ENCODE measurements around the gene KTN1.
A peak's percentile ranks its signal among the peaks of the same experiment; 100 is the strongest.

KTN1 gene

GRCh38 chr14:55574988-55575387, 5.0 kb upstream of the KTN1 start:
- no peak for DNase-seq (ENCODE audit: insufficient read length, low spot score)
- FAIRE-seq = no peak

- DNase-seq (ENCODE audit: insufficient read length, low spot score) (no peak), FAIRE-seq (peak; percentile 39)
Observed at GRCh38 chr14:55577229-55577628, 2.8 kb upstream of the KTN1 start.

DNA sequence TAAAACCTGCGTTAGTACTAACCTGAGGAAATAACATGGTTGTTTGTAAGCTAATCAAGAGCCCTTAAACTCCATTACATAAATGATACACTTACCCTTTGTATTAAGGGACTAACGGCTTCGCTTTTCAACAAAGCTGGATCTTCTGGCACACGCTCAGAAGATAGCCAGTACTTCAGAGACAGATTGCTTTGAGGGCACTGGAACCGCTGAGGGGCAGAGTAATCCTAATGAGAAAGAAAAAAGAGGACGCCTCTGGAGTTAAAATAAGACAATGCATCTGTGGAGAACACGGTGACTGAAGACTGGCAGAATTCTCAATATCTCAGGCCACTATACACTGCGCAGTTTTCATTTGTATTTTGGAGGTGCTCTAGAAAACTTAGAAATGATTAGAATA, 1.5 kb upstream of the KTN1 start:
- FAIRE-seq (peak; percentile 39), DNase-seq (ENCODE audit: insufficient read length, low spot score) (no peak)

GRCh38 chr14:55580470-55581341, 699 bp downstream of the KTN1 start:
- peak; percentile 58 for FAIRE-seq
- peak; percentile 46 for DNase-seq (ENCODE audit: insufficient read length, low spot score)

DNA sequence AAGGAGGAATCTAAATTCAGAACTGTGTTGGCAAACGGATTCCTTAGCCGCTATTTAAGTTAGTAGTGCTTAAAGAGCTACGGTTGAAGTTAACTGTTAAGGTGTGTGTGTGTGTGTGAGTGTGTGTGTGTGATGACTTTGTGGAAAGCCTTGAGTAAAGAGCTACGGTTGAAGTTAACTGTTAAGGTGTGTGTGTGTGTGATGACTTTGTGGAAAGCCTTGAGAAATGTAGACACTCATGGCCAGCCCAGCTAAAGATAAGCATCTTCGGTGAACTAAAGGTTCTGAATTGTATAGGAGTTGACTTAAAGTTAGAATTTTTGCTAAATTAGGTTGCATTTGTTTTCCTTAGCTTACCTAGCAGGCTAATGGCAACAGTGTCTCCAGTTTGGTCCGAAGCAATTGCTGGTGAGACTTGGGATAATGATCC, 1.4 kb downstream of the KTN1 start:
- FAIRE-seq = peak; percentile 81
- no peak for DNase-seq (ENCODE audit: insufficient read length, low spot score)

GRCh38 chr14:55582746-55583145, 2.7 kb downstream of the KTN1 start:
- no peak for FAIRE-seq

DNA sequence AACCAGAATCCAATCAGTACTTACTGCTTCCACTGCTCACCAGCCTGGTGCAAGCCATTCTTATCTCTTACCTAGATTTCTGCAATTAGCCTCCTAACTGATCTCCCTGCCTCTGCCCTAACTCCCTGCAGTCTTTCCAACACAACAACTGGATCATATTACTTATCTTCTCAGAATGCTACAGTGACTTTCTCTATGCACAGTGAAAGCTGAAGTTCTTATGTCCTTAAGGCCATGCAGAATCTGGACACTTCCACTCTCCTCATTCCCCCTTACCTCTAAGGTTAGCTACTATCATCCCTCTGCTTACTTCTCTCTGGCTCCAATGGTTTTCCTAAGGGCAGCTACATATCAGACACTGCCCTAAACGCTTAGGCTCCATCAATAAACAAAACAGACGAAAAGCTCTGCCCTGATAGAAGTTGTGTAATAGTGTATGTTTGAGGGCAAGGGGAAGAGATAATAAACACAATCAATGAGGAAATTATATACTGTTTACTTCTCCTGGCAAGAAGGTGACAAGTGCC, 4.0 kb downstream of the KTN1 start:
- DNase-seq (ENCODE audit: insufficient read length, low spot score) (no peak), FAIRE-seq (no peak)

More at GRCh38 chr14:55582746-55583145, 2.7 kb downstream of the KTN1 start:
- no peak for DNase-seq (ENCODE audit: insufficient read length, low spot score)

DNA sequence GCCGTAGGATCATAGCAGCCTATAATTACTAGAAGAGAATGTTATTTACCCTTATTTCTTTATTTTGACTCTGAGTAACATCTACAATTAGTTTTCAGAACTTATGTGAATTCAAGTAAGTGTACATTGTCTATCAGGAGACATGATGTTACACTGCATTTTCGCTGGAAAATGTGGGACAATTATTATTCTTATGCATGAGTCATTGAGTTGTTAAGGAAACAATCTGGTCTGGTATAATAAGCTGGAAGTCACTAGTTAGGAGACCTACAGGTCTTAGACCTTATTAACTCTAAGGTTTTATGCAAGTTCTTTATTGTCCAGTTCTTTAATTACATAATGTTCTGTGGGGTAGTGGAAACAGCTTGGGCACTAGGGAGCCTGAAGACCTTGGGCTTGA, 5.8 kb downstream of the KTN1 start:
- FAIRE-seq (no peak), DNase-seq (ENCODE audit: insufficient read length, low spot score) (no peak)

- DNase-seq (ENCODE audit: insufficient read length, low spot score) (no peak), FAIRE-seq (peak; percentile 18)
Observed at GRCh38 chr14:55586411-55586810, 6.4 kb downstream of the KTN1 start.

- no peak for DNase-seq (ENCODE audit: insufficient read length, low spot score)
- no peak for FAIRE-seq
Observed at GRCh38 chr14:55587847-55588246, 7.8 kb downstream of the KTN1 start.

- FAIRE-seq = no peak
- no peak for DNase-seq (ENCODE audit: insufficient read length, low spot score)
Observed at GRCh38 chr14:55588259-55588699, 8.3 kb downstream of the KTN1 start.

GRCh38 chr14:55589171-55589570, 9.2 kb downstream of the KTN1 start:
- FAIRE-seq = no peak
- DNase-seq (ENCODE audit: insufficient read length, low spot score) = no peak

DNA sequence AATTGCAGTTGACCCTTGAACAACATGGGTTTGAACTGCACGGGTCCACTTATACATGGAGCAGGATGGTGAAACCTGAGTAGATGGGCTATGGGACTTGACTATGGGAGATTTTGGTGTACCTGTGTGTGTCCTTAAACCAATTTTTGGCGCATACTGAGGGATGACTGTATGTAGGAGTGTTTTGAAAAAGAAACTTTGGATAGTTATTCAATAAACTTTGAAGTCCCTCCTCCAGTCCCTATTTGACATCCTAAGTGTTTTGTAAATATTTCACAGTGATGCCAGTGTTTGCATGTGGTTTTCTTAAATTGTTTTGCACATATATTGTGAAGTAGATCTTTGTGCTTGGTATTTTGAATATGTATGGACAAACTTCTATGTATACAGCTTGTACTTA, 12.4 kb downstream of the KTN1 start:
- no peak for DNase-seq (ENCODE audit: insufficient read length, low spot score)
- FAIRE-seq = peak; percentile 74

DNA sequence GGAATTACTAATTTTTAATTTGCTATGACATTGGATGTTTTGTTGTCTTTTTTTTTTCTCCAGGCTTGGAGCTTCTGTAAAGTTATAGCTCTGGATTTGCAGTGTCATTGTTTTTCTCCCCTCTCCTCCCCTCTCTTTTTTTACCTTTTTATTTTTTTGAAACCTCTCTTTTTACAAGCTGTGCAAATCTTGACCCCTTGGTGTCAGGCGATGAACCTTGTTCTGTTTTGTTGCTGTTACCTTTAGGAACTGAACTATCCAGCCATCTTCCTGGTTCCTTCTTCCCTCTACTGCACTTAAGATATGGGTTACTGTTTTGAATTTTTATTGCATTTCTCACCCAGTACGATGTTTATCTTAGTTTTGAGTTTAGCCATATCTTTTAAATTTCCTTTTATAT, 13.7 kb downstream of the KTN1 start:
- no peak for DNase-seq (ENCODE audit: insufficient read length, low spot score)
- peak; percentile 68 for FAIRE-seq

GRCh38 chr14:55599250-55599879, 19.4 kb downstream of the KTN1 start:
- DNase-seq (ENCODE audit: insufficient read length, low spot score) (no peak), FAIRE-seq (no peak)

GRCh38 chr14:55600784-55601561, 21.0 kb downstream of the KTN1 start:
- FAIRE-seq (no peak), DNase-seq (ENCODE audit: insufficient read length, low spot score) (no peak)

DNA sequence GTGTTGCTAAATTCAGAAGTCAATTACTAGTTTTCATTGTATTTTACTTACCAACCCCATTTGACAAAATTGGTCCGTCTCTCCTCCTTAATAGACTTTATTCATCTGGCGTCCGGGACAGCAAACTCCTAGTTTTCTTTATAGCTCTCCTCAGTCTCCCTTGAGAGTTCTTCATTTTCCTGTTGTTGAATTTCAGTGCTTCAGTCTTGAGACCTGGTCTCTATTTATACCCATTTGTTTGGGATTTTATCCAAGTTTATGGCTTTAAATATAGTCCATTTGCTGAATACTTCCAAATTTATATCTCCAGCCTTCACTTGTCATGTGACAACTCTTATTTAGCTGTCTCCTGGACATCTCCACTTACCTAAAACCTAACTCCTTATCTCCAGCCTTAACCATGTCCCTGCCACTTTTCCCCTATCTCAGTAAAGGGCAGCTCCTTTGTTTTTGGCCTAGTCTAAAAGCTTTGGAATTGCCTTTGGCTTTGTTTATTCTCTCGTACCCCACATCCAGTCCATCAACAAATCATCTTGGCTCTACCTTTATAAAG, 23.5 kb downstream of the KTN1 start:
- no peak for DNase-seq (ENCODE audit: insufficient read length, low spot score)
- FAIRE-seq = peak; percentile 8

- DNase-seq (ENCODE audit: insufficient read length, low spot score) (no peak), FAIRE-seq (no peak)
Observed at GRCh38 chr14:55604488-55604887, 24.5 kb downstream of the KTN1 start.

DNA sequence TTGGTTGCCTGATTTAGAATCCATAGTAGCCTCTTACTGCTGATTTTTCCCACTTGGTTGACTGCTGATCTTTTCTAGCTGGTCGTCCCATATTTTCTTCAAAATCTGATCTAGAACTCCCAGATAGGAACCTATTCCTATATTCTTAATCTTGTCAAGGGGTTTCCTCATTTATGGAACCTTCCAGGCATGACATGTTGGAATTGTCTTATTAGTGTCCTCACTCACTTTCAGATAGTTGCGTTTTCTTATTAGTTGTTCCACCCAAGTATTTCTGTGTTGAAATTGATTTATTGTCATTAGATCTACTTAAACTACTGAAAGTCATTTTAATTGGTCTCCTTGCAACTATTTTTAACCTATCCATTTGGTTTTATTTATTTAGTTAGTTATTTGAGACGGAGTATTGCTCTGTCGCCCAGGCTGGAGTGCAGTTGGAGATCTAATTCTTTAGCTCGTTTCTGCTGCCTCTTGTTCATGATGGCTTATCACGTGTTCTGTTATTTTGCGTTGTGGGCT, 25.0 kb downstream of the KTN1 start:
- no peak for FAIRE-seq
- no peak for DNase-seq (ENCODE audit: insufficient read length, low spot score)

DNA sequence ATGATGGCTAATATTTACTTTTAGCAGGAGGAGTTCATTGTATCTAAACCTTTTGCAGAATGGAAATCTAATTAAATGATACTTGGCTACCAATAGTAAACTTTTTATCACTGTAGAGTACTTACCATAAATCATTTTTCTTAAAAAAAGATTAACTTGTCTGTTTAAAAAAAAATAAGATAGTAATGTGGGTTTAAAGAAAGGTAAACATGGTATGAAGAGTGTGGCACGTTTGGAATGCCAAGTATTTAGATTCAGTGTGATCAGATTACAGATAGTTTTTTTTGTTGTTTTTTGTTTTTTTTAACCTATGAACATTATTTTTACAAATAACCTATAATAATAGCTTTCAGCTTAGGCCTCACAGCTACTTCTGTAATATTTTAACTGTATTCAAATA, 25.8 kb downstream of the KTN1 start:
- FAIRE-seq (no peak), DNase-seq (ENCODE audit: insufficient read length, low spot score) (no peak)

GRCh38 chr14:55607386-55607785, 27.4 kb downstream of the KTN1 start:
- FAIRE-seq (no peak), DNase-seq (ENCODE audit: insufficient read length, low spot score) (no peak)

All from GM19239 (cell line).